Right renal pelvis (tissue), 4 donors: ENCODE measurements around the gene RPTOR. TPM values are rescaled to one million over a fixed set of nuclear protein-coding genes. Genes with fewer than 3 reads are reported as not detected.

Source experiments
- DNase-seq, 4 donors: peaks; one replicate each; pipeline ENCODE4 v3.0.0-alpha.2; 2013; ENCODE audit warnings: low read depth in 4 of 4, low spot score in 3 of 4, missing footprints in 1 of 4
- polyA plus RNA-seq, 4 donors: library from polyadenylated mRNA; unstranded; fragments of 120-200 nt; gene quantifications; one replicate each; pipeline ENCODE4 v1.2.1, GENCODE V29; 2013; ENCODE audit not compliant: insufficient read length in 4 of 4

RPTOR gene
- polyA plus RNA-seq, 4 donors: 17.1 to 21.9 (median 19.5) TPM

DNA sequence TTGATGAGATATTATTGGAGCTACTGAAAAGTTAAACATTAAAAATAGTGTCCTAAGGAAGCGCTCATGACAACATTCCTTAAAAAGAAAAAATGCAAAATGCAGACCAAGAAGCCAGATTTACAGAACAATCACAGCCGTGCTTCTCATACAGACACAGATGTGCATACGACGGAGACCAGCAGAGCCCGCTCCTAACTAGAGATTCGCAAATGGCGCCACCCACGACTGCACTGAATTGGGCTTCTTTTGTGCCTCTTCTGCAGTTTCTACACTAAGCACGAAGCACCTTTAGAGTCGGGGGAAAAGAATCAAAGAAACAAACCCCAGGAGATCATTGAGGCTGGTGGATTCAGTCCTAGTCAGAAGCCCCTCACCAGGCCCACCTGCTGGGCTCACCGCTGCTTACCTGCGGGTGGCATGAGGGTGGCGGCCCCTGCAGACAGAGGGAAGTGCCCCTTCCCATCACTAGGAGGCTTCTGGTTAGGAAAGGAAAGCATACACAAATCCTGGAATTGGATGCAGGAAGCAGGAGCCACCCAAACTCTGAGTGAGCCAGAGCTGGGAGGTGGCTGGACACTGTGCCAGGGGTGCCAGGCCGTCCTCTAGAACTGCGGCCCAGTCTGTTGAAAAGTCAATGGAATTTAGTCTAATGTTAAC lies 382.1 kb downstream of the RPTOR start:
- no peak for DNase-seq

DNA sequence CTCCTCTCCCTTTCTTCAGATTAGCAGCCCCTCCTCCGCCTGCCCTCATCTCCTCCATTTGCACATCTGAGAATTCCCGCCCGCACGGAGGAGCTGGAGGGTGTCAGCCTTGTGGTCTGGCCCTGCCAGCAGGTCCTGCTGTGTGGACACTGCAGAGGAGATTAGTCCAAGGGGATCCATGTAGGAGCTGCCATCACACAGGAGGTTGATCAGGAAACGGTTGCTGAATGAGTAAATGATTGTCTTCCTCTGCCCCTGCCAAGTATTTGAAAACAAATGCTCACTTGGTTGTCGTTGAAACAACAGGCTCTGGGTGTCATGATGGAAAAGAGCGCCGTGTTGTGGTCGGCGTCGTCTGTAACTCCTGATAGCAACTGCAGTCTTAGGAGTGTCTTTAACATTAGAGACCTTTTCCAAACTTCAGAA lies 383.2 kb downstream of the RPTOR start:
- DNase-seq: no peak

DNA sequence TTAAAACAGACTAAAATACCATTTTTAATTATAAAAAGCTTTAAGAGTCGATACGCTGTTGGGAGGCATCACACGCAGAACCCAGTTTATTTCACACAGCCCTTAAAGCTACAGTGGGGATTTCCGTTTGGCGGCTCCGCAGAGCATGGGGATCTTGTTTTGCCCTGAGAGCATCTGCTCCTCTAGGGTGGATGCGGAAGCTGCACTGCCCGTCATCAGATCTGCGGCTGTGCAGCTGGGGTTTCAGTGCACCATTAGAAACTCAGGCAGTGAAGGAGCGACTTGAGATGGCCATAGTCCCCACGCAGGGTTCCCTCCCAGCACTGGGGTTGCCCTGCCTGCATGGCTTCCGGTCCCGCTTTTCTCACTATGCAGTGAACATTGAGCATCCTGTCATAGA lies 384.8 kb downstream of the RPTOR start:
- no peak for DNase-seq

DNA sequence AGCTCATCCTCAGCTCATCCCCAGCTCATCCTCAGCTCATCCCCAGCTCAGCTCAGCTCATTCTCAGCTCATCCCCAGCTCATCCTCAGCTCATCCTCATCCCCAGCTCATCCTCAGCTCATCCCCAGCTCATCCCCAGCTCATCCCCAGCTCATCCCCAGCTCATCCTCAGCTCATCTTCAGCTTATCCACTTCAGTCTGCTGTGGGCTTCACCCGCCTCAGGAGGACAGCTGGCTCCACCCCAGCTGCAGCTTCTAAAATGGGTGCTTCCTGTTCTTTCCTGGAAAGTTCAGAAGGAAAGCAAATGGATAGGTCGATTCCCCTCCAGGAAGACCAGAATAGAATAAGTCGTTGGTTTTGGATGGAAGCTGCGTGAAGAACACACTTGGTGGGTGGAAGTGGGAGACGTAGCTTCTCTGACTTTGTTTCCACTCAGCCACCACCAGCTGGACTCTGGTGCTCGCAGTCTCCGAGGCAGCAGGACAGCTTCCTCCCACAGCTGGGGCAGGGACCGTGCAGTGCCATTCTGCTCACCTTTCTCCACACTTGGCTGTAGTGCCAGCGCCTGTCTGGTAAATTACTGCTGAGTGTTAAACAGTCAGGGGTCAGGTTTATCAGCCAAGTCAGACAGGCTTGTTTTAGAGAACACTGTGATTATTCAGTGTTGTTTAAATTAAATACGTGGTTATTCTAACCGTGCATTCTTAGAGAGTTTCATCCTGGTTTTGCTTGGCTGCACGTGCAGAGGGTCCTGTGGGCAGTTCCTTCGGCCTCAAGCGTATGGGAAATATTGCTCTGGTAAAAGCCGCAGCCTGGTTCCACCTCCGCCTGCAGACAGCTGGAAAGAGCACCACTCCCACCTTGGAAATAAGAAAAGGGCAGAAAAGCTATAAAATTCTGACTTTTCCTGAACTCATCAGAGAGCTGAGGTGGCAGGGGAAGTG lies 386.0 kb downstream of the RPTOR start:
- no peak for DNase-seq

DNA sequence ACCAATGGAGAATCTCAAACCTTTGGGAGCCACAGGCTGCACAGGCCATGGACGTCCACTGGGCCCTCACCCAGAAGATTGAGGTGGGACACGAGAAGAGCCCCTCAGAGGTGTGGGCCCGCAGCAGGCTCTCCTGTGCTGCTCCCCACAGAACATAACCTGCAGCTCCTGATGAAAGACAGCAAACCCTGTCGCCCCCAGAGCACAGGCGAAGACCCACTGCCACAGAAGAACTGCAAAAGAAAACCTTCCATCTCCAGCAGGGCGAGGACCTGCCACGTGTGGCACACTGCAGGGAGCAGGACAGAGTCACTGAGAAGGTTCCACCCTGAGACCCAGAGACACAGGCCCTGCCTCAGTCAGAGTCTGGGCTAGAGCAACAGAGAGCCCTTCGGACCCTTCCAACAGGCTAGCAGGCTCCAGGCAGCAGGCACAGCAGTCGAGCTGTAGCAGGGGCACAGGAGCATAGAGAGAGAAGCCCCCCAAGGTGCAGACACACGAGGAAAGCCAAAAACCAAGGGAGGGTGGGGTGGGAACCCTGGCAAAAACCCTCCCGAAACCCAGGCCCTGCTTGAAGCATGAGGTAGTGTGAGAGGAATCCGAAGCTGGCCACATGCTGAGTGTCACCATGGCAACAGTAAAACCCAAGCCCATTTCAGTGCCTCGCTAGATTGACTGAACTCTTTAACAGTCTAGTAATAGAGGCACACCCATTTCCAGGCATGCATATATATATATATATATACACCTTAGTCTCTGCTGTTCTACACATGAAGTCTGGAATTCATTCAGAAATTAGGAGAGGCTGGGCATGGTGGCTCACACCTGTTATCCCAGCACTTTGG lies 387.0 kb downstream of the RPTOR start:
- no peak for DNase-seq

DNA sequence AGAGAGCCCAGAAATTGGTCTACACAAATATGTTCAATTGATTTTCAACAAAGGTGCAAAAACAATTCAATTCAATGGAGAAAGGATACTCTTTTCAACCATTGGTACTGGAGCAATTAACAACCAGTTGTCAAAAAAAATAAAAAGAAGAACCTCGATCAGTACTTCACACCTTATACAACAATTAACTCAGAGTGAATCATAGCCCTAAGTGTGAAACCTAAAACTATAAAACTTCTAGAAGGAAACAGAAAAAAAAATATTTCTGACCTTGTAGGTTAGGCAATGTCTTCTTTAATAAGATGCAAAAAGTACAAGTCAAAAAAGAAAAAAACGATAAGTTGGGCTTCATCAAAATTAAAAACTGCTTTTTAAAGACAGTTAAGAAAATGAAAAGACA lies 390.9 kb downstream of the RPTOR start:
- DNase-seq: no peak

DNA sequence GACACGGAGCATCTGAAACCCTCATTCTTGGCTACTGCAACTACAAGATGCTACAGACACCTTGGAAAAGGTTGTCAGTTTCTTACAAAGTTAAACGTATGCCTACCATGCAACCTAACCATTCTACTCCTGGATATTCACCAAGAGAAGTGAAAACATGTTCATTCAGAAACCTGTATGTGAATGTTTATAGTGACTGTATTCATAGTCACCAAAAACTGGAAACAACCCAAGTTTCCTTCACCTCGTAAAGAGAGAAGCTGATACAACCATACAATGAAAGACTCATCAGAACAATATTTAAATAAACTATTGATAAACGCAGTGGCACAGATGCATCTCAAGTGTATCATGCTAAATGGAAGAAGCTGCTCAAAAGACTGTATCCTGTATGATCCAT lies 391.6 kb downstream of the RPTOR start:
- no peak for DNase-seq

DNA sequence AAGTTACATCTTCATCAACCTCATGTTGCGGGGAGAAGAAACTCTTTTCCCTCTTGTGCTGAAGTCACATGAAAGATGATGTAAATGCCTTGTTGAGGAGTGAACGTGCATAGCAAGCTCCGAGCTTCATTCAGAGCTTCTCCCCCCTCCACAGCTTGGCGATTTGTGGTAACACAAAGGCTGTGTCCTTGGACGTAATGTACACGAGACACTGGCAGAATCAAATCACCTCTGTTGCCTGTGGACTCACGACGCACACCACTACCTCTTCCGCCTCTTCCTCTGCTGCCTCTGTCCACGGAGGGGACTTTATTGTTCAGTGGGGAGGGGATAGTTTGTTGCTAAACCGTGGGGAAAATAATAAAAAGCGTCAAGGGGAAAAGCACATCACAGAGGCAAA lies 392.1 kb downstream of the RPTOR start:
- DNase-seq: no peak

DNA sequence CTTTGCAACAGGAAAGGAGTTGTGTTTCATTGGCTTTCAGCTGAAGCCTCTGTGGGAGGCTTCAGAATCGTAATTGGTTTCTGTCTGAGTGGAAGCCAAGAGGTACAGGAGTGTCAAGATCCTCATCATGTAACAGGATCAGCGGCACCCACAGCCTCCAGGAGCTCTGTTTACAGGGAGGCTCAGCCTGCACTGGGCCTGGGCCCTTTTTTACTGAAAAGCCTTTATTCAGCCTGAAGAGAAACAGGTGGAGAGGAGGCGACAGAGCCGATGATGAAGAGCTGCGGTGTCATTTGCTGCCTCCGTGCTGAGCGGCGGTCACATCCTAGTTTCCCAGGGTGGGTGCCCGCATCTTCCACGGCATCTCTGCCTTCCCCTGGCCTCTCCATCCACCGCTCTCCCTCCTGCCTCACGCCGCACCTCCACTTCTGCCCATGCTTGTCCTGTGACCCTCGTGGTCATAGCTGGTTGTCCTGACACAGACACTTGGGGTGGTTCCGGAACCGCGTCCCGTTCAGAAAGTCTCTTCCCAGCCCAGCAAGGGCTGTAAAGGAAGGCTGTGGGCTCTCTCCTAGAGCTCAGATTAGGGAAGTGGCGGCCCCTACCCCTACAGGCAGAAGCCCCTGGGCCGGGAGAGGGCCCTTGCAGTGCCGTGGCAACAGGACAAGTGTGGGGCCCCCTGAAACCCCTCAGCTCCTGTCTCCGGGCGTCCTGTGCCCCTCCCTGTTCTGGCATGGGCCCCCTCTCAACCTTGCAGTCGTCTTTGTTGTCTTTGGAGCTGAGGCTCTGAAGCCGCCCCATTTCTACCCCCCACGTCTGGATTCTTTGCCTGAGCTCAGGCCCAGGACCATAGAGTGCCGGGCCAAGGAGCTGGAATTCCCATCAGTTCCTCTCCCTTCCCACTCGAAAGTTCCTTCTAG lies 393.1 kb downstream of the RPTOR start:
- DNase-seq: no peak

DNA sequence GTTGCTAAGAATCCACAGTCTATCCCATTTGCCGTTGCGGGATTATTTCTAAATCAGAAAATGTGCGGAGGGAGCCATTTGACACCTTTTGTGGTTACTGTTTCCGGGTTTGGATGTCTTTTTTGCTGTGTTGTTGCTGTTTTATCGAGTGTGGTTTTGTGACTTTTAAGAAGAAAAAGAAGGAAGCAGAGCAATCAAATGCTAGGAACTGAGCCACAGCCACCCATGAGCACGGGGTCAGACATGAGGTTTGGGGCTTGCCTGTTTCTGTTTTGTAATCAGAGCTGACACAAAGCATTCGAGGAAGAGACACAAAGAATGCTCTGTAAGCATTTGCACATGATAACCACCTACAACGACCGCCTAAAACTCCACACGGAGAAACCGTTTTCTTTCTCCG lies 393.9 kb downstream of the RPTOR start:
- DNase-seq: no peak

DNA sequence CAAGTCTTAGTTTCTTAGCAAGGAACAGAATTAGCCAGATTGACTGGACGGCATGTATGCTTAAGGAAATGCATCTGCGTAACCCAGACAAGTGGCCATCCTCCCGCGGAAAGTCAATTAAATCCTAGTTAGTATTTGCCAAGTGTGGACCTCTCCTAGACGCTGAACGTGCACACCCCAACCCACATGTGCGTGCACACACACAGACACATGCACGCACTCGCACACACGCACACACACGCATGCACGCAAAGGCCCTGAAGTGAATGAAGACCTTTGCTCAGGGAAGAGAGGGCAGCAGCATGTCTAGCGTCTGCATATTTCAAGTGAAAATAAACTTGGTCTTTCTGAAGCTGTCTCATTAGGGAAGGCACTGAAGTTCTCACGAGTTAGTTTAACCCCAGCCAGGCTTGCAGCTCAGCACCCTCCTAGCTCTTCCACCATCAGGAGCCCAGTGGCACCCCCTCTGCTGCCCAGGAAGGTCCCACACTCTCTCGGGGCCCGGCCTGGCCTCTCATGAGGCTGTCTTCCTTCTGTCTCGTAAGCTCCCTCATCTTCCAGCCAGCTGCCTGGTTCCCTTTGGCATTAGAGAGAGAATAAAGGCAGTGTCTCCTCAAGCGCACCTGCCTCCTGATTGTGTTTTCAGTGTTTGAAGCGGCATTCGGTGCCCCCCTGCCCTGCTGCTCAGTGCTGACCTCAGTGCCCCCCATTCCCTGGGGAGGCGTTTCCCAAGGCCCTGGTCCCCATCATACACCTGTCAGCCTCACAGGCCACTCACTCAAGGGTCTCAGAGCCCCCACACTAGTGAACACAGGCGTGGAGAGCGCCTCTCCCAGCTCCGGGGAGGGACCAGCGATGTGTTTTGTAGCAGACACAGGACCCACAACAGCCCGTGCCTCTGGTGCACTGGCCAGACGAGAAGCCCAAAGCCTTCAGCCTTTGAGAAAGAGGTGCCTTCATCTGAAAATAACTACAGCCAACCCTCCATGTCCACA lies 394.8 kb downstream of the RPTOR start:
- no peak for DNase-seq

DNA sequence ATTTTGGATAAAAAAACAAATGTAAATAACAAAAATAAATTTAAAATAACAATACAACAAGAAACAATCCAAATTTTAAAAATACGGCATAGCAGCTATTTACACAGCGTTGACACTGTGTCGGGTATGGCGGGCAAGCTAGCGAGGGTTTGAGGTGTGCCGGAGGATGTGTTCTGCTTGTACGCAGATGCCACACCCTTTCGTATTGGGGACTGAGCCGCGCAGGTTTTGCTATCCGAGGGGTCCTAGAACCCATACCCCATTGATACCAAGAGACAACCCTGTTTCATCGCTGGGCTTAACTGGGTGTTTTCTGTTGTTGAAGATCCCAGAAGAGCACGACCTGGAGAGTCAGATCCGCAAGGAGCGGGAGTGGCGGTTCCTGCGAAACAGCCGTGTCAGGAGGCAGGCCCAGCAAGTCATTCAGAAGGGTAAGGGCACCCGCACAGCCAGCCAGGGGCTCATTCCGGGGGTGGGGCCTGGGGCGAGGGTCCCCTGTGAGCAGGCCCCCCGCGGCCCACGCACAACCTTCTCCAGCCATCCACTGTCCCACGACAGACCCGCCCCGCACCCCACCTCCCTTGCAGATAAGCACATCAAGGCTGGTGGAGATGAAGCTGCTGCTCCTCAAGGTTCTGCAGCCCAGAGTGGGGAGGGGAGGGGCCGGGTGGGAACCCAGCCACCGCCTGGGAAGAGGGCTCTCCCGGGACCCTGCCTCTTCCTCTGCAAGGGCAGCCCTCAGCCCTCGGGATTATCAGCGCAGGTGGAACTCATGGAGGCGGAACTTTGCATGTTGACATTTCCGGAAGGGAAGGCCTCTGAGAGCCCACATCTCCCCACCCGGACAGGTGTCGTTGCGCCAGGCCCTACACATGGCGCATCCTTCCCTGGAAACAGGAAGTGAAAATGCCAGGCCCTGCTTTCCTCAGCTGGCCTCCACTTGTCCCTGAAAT lies 395.8 kb downstream of the RPTOR start:
- no peak for DNase-seq

DNA sequence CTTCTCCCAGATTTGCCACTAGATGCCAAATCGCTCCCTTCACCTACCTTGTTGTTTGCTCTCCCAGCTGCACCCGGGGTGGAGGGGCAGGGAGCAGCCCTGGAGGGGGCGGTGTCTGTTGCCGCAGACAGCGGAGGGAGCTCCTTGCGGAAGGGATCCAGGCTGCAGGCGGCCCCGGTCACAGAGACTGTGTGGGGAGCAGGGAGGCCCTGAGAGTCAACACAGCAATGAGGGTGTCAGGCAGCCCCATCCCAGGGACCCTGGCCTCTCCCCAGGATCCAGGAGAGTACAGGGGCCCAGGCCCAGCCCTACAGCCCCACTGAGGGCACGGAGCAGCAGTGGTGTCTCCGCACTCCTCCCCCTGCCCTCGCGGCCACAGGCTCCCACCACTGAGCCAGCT lies 396.5 kb downstream of the RPTOR start:
- DNase-seq: no peak

DNA sequence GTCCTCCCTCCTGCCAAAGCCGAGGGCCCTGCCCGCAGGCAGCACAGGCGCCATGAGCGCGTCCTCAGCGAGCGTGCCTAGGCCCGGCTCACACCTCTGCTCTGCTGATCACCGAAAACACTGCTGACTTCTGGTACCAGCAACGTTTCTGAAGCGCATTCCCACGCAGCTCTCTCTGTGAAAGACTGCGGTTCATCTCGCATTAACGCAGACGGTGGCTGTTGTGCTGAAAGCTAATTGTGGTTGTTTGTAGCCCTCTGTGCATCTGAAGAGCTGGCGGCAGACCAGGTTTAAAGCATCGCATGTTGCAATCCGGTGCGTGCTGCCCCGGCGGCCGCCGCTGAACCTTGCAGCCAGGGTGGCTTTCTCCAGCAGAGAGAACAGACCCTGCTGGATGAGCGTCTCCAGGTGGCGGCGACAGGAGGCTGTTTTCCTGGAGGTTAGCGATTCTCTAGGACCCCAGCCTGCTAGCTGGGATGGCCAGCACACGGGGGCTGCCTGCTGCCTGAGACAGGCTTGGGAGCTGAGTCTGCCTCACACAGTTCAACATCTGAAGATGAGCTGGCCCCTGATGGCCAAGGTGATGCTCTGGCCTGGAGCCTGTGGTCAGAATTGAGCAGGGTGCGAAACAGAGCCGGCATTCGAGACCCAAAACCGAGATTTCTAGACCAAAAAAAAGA lies 397.2 kb downstream of the RPTOR start:
- no peak for DNase-seq

DNA sequence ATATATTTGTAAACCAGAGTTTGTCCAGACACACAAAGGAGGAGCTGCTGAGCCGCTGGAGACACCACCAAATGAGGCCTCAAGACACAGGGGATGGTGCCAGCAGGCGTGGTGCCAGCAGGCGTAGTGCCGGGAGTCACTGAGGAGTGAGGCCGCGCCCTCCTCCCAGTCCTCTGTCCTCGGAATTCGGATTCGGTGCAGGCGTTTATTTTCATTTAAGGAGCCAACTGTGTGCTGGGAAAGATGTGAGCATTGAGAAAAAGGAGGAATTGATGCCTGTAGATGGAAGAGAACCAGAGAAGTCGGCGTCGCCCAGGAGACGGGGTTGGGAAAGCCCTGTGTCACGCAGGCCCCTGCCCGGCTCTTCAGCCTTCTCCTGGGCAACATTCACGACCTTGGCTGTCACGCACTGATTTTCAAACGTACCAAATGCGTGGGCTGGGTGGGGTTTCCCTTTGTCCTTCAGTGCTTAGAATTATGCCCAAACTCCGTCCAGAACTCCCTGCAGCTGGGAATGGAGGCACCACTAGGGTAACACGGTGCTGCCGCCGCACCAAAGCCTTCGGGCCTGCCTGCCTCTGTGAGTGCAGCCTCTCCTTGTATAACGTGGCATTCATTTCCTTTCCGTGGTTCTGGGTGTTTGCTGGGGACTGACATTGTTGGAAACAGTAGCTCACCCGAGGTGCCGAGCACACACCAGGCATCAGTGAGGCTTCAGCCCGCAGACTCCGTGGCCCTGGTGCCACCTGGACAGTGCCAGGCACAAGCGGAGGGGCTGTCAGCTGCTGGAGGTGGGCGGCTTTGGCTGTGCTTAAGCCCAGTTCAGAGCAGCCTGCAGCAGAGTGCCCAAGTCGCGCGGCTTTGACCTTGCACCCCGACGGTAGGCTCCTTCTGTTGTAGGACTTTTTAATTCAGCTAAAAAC lies 398.0 kb downstream of the RPTOR start:
- DNase-seq: no peak
